Thymus (tissue), 11 donors: ENCODE measurements around the gene PAQR6. TPM values are rescaled to one million over a fixed set of nuclear protein-coding genes. Genes with fewer than 3 reads are reported as not detected.

Experiments used
- DNase-seq, 9 donors: peaks; one replicate each; pipeline ENCODE4 v3.0.0-alpha.2; 2013; ENCODE audit warnings: low spot score in 9 of 9, low read depth in 6 of 9, missing footprints in 1 of 9
- H3K27ac ChIP-seq, 2 donors: one replicate each; pipeline ENCODE4 v1.5.1; 2013; ENCODE audit warnings: control low read depth in 1 of 2, low read depth in 1 of 2, low read length in 1 of 2, mild to moderate bottlenecking in 1 of 2, moderate library complexity in 1 of 2
- H3K27me3 ChIP-seq, 2 donors: one replicate each; pipeline ENCODE4 v1.5.1; 2013; ENCODE audit warnings: low read length in 1 of 2; ENCODE audit not compliant: control insufficient read depth in 2 of 2, insufficient read depth in 1 of 2
- H3K36me3 ChIP-seq, 2 donors: one replicate each; pipeline ENCODE4 v1.5.1; 2013; ENCODE audit warnings: low read length in 1 of 2, mild to moderate bottlenecking in 1 of 2, moderate library complexity in 1 of 2; ENCODE audit not compliant: control insufficient read depth in 2 of 2, insufficient read depth in 2 of 2
- H3K4me1 ChIP-seq, 2 donors: one replicate each; pipeline ENCODE4 v1.5.1; 2013; ENCODE audit warnings: low read length in 2 of 2; ENCODE audit not compliant: control insufficient read depth in 2 of 2, insufficient read depth in 2 of 2
- H3K4me3 ChIP-seq, 2 donors: one replicate each; pipeline ENCODE4 v1.5.1; 2013; ENCODE audit warnings: low read length in 2 of 2, control low read depth in 1 of 2, mild to moderate bottlenecking in 1 of 2
- H3K9me3 ChIP-seq, 2 donors: one replicate each; pipeline ENCODE4 v1.5.1; 2013; ENCODE audit warnings: low read length in 1 of 2, mild to moderate bottlenecking in 1 of 2; ENCODE audit not compliant: control insufficient read depth in 2 of 2, insufficient read depth in 1 of 2
- WGBS: extraction: QIAGEN DNeasy Blood & Tissue Kit; methylation state at CpG from one replicate; pipeline ENCODE4 v1.1.7; 2013; 5-methylcytosine and 5-hydroxymethylcytosine counted together
- polyA plus RNA-seq: library from polyadenylated mRNA; stranded (reverse); fragments of 200-250 nt; gene quantifications from one replicate; pipeline ENCODE4 v1.2.3, GENCODE V29; 2013
- total RNA-seq: library from RNA; stranded (reverse); fragments of 120-200 nt; gene quantifications from one replicate; pipeline ENCODE4 v1.2.4, GENCODE V29; 2013
- donor health status: healthy.

Gene PAQR6
- total and polyA plus RNA-seq, 2 donors: 0.61 to 8.6 TPM

DNA sequence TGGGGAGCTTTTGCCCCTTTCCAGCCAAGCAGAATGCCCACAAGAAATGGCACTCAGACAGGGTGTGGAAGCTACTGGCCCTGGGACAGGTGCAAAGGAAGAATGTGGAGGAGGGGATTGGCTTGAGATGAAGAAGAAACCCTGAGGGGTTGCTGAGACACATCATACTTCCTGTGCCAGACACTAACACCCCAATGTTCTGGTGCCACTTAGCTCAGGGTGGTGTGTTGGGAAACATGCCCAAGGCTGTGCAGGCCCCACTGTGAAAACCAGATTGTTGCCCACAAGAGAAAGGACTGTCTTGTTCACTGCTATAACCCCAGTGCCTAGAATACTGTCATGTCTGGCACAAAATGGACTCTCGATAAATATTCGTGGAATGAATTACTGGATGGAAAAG, 9.9 kb upstream of the PAQR6 start:
- Histone ChIP-seq H3K4me1 (peaks cover 0 to 6% of the 10 kb centered on the region in 2 donors), H3K9me3 (no peaks in the 10 kb centered on the region), H3K36me3 (peaks cover 77 to 88% of the 10 kb centered on the region in 2 donors), H3K27me3 (no peaks in the 10 kb centered on the region), H3K27ac (peak overlapping the region in 1 of 2 donors; percentile 7), H3K4me3 (no peak overlapping the region)
- no peak for DNase-seq
- WGBS: 89% methylated on average over 2 of the region's 2 CpGs

DNA sequence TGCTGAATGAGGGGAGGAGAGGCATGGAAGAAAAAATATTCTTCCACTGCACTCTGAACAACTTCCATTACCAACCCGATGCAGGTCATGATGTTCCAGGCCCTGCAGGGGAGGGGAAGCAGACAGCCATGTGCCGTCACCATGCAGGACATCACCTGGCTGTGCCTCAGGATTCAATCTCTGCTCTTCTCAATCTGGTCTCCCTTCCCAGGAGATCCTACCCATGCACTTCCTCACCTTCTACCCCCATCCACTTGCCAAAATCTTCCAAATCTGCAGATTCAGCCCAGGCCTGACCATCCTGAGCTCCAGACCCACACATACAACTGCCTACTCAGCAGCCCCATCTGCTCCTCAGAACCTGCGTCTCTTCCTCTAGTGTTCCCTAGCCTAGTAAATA, 5.8 kb upstream of the PAQR6 start:
- Histone ChIP-seq H3K36me3 (peaks cover 79 to 91% of the 10 kb centered on the region in 2 donors), H3K4me1 (peaks cover 0 to 21% of the 10 kb centered on the region in 2 donors), H3K27ac (no peak overlapping the region), H3K27me3 (no peaks in the 10 kb centered on the region), H3K4me3 (no peak overlapping the region), H3K9me3 (no peaks in the 10 kb centered on the region)
- 98% methylated on average over 3 of the region's 3 CpGs for WGBS
- no peak for DNase-seq

GRCh38 chr1:156251527-156251926, 3.7 kb upstream of the PAQR6 start:
- Histone ChIP-seq H3K9me3 (no peaks in the 10 kb centered on the region), H3K27ac (no peak overlapping the region), H3K36me3 (peaks cover 66 to 77% of the 10 kb centered on the region in 2 donors), H3K4me1 (peaks cover 0 to 15% of the 10 kb centered on the region in 2 donors), H3K4me3 (no peak overlapping the region), H3K27me3 (peaks cover 0 to 4% of the 10 kb centered on the region in 2 donors)
- 34% methylated on average over 3 of the region's 3 CpGs for WGBS
- peak in 1 of 9 donors; percentile 9 for DNase-seq

GRCh38 chr1:156249593-156249992, 1.7 kb upstream of the PAQR6 start:
- H3K9me3 ChIP-seq: no peaks in the 10 kb centered on the region
- 95% methylated on average over 5 of the region's 5 CpGs for WGBS
- no peak for DNase-seq
- peaks cover 5 to 23% of the 10 kb centered on the region in 2 donors for H3K27me3 ChIP-seq
- peaks cover 57 to 60% of the 10 kb centered on the region in 2 donors for H3K36me3 ChIP-seq
- H3K4me1 ChIP-seq: peaks cover 6 to 31% of the 10 kb centered on the region in 2 donors
- H3K27ac ChIP-seq: no peak overlapping the region
- H3K4me3 ChIP-seq: no peak overlapping the region

DNA sequence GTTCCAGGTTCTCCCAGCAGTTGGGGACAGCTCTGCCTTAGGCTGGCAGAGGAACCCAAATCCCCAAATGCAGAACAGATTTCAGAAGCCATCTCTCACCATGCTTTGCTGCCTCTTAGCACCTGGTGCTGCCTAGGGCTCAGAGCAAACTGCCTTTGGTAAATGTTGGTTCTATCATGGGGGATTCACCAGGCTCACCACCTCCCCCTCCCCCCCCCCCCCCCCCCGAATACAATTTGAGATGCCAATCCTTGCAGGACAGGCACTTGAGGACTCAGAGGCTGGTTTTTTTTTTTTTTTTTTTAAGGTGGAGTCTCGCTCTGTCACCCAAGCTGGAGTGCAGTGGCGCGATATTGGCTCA, 447 bp upstream of the PAQR6 start:
- H3K9me3 ChIP-seq: no peaks in the 10 kb centered on the region
- H3K4me3 ChIP-seq: no peak overlapping the region
- no peak for DNase-seq
- WGBS: 90% methylated on average over 4 of the region's 4 CpGs
- peaks cover 48 to 49% of the 10 kb centered on the region in 2 donors for H3K36me3 ChIP-seq
- H3K27me3 ChIP-seq: peaks cover 5 to 25% of the 10 kb centered on the region in 2 donors
- peaks cover 6 to 31% of the 10 kb centered on the region in 2 donors for H3K4me1 ChIP-seq
- H3K27ac ChIP-seq: no peak overlapping the region

- Histone ChIP-seq H3K4me1 (peaks cover 6 to 27% of the 10 kb centered on the region in 2 donors), H3K9me3 (no peaks in the 10 kb centered on the region), H3K4me3 (no peak overlapping the region), H3K27me3 (peaks cover 5 to 25% of the 10 kb centered on the region in 2 donors), H3K36me3 (peaks cover 34 to 35% of the 10 kb centered on the region in 2 donors), H3K27ac (no peak overlapping the region)
- 93% methylated on average over 16 of the region's 16 CpGs for WGBS
- DNase-seq: no peak
Observed at GRCh38 chr1:156246781-156247459, 936 bp downstream of the PAQR6 start.

DNA sequence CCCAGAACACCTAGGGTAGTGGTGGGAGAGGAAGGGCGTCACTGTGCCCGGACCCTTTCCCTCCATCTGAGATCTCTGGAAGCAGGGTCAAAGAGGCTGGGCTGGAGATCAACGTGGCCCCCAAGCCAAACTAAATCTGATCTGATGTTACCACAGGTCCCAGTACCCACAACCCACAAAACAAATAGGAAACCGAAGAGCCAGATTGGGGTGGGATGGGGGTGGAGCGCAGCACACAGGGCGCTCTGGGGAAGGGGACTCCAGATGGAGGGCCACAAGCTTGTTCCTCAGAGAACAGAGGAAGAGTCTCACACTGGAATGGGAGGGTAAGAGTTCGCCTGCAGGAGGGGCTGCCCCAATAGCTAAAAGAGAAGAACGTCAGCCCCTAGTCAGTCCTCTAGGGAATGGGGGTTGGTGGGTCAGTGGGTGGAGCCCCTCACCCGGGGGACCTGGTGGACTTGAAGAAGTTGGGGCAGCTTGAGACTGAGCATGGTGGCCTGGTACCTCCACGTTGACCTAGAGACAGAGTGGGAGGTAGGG, 1.5 kb downstream of the PAQR6 start:
- H3K4me3 ChIP-seq: no peak overlapping the region
- no peak for DNase-seq
- WGBS: 48% methylated on average over 10 of the region's 10 CpGs
- peaks cover 5 to 25% of the 10 kb centered on the region in 2 donors for H3K27me3 ChIP-seq
- H3K36me3 ChIP-seq: peaks cover 28 to 31% of the 10 kb centered on the region in 2 donors
- H3K9me3 ChIP-seq: no peaks in the 10 kb centered on the region
- H3K4me1 ChIP-seq: peaks cover 6 to 21% of the 10 kb centered on the region in 2 donors
- no peak overlapping the region for H3K27ac ChIP-seq

DNA sequence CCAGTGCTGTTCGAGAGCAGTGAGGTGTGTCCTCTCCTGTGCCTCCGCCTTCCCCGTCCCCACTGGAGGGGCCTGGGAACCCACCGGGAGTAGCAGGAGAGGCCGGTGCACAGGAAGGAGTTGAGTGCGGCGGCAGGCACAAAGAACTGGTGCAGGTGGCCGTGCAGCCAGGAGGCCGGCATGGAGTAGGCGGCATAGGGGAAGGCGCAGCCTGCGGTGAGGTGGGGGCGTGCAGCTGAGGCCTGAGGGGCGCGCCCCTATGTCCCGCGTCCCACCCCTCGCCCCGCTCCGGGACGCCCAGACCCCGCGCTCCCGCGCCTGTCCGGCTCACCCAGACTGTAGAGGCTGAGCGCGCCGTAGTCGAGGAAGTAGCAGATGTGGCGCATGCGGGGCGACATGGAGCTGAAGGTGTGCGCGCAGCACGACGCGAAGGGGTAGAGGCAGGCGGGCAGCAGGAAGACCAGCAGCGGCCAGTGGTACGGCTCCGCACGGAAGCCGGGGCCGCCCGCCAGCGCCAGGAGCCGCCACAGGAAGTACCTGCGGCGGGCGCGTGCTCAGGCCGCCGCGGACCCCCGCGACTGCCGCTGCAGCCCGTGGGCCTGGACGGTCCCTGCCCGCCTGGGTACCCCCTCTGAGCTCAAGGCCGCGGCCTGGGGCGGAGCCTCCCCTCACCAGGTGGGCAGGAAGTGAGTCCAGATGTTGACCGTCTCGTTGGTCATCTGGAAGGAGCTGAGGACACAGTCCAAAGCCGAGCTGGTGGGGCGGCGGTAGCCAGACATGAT, 2.2 kb downstream of the PAQR6 start:
- H3K4me3 ChIP-seq: peak overlapping the region in 1 of 2 donors; percentile 14
- peak in 3 of 9 donors; percentile 11 to 51 (median 28) for DNase-seq

GRCh38 chr1:156244712-156245111, 3.1 kb downstream of the PAQR6 start:
- no peak for DNase-seq
- H3K27ac ChIP-seq: no peak overlapping the region
- WGBS: 97% methylated on average over 17 of the region's 17 CpGs
- peaks cover 6 to 16% of the 10 kb centered on the region in 2 donors for H3K4me1 ChIP-seq
- H3K36me3 ChIP-seq: peaks cover 12 to 25% of the 10 kb centered on the region in 2 donors
- H3K27me3 ChIP-seq: peaks cover 5 to 25% of the 10 kb centered on the region in 2 donors
- H3K9me3 ChIP-seq: no peaks in the 10 kb centered on the region
- no peak overlapping the region for H3K4me3 ChIP-seq

More for the DNA sequence above, 2.2 kb downstream of the PAQR6 start:
- Histone ChIP-seq H3K9me3 (no peaks in the 10 kb centered on the region), H3K36me3 (peaks cover 21 to 30% of the 10 kb centered on the region in 2 donors), H3K4me1 (peaks cover 6 to 16% of the 10 kb centered on the region in 2 donors), H3K27ac (no peak overlapping the region), H3K27me3 (peaks cover 5 to 25% of the 10 kb centered on the region in 2 donors)
- WGBS: 6% methylated on average over 69 of the region's 69 CpGs
